Osteocyte (in vitro differentiated cells): Measurements from ENCODE around the gene SH3BGR. TPM values are rescaled to one million over a fixed set of nuclear protein-coding genes. Genes with fewer than 3 reads are reported as not detected.

Experiments
- DNase-seq: peaks from one replicate; pipeline ENCODE4 v3.0.0; 2021; ENCODE audit warnings: mixed read lengths; ENCODE audit not compliant: unreplicated experiment; ENCODE audit errors: extremely low spot score
- H3K27ac Mint-ChIP-seq: one replicate; pipeline ENCODE4 v1.8.0; 2021; ENCODE audit warnings: mild to moderate bottlenecking, mixed read lengths; ENCODE audit not compliant: unreplicated experiment
- H3K27me3 Mint-ChIP-seq: one replicate; pipeline ENCODE4 v1.8.0; 2021; ENCODE audit warnings: mixed read lengths; ENCODE audit not compliant: unreplicated experiment
- H3K36me3 Mint-ChIP-seq: one replicate; pipeline ENCODE4 v1.8.0; 2021; ENCODE audit warnings: mixed read lengths; ENCODE audit not compliant: unreplicated experiment
- H3K4me1 Mint-ChIP-seq: one replicate; pipeline ENCODE4 v1.8.0; 2021; ENCODE audit warnings: mixed read lengths; ENCODE audit not compliant: unreplicated experiment
- H3K4me3 Mint-ChIP-seq: one replicate; pipeline ENCODE4 v1.8.0; 2021; ENCODE audit warnings: mild to moderate bottlenecking, moderate library complexity, mixed read lengths; ENCODE audit not compliant: unreplicated experiment
- H3K9me3 Mint-ChIP-seq: one replicate; pipeline ENCODE4 v1.8.0; 2021; ENCODE audit warnings: mixed read lengths; ENCODE audit not compliant: unreplicated experiment
- total RNA-seq: library from RNA; stranded (reverse); gene quantifications from 2 replicates; pipeline ENCODE4 v1.2.1, GENCODE V29; 2021
- TF ChIP-seq, protein P1 (sequence below): fragments of 200-600 bp; sonication (generic); IDR thresholded peaks from 2 replicates; pipeline ENCODE4 v1.5.0; 2021; ENCODE audit warnings: antibody characterized with exemption, mild to moderate bottlenecking, moderate library complexity

SH3BGR gene
- total RNA-seq, 1 donor from 2014 or later, result 1.2 TPM

DNA sequence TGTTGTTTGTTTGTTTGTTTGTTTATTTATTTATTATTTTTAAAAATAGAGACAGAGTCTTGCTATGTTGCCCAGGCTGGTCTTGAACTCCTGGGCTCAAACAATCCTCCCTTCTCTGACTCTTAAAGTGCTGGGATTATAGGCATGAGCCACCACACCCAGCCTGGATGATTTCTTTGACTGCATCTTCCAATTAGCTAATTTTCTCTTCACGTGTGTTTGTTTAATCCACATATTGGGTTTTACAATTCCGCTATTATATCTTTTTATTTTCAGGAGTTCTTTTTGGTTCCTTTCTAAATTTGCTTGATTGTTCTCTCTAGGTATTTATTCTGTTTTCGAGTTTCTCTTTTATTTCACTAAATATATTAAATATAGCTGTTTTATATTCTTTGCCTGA lies 19.8 kb downstream of the SH3BGR start:
- TF ChIP-seq, protein P1, sequence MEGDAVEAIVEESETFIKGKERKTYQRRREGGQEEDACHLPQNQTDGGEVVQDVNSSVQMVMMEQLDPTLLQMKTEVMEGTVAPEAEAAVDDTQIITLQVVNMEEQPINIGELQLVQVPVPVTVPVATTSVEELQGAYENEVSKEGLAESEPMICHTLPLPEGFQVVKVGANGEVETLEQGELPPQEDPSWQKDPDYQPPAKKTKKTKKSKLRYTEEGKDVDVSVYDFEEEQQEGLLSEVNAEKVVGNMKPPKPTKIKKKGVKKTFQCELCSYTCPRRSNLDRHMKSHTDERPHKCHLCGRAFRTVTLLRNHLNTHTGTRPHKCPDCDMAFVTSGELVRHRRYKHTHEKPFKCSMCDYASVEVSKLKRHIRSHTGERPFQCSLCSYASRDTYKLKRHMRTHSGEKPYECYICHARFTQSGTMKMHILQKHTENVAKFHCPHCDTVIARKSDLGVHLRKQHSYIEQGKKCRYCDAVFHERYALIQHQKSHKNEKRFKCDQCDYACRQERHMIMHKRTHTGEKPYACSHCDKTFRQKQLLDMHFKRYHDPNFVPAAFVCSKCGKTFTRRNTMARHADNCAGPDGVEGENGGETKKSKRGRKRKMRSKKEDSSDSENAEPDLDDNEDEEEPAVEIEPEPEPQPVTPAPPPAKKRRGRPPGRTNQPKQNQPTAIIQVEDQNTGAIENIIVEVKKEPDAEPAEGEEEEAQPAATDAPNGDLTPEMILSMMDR, result no peak

DNA sequence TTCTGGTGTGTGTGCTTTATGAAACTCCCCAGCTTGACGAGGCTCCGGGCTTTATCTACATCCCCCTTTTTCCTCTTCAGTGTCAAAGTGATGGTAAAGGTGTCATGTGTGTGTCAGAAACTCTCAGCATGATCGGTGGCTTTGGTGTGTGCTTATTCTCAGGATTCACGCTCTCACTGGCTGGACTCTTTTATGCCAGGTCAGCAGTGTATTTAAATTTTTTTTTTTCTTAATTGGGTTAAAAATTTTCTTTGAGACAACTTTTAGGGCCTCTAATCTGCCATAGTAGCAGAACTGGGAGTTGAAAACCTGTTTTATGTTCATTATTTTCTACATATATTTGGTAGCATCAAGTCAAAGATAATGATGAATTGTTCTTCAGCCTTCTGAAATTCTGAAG lies 21.0 kb downstream of the SH3BGR start:
- no peaks in the 10 kb centered on the region for H3K4me1 Mint-ChIP-seq
- no peak overlapping the region for H3K27ac Mint-ChIP-seq
- peaks cover 25% of the 10 kb centered on the region for H3K27me3 Mint-ChIP-seq
- TF ChIP-seq, protein P1, result no peak
- no peaks in the 10 kb centered on the region for H3K9me3 Mint-ChIP-seq
- H3K4me3 Mint-ChIP-seq, result no peak overlapping the region
- no peak for DNase-seq
- no peaks in the 10 kb centered on the region for H3K36me3 Mint-ChIP-seq

More for the DNA sequence above, 19.8 kb downstream of the SH3BGR start:
- Mint-ChIP-seq H3K36me3 (no peaks in the 10 kb centered on the region), H3K4me3 (no peak overlapping the region), H3K4me1 (no peaks in the 10 kb centered on the region), H3K9me3 (no peaks in the 10 kb centered on the region), H3K27me3 (peaks cover 28% of the 10 kb centered on the region), H3K27ac (no peak overlapping the region)
- no peak for DNase-seq

DNA sequence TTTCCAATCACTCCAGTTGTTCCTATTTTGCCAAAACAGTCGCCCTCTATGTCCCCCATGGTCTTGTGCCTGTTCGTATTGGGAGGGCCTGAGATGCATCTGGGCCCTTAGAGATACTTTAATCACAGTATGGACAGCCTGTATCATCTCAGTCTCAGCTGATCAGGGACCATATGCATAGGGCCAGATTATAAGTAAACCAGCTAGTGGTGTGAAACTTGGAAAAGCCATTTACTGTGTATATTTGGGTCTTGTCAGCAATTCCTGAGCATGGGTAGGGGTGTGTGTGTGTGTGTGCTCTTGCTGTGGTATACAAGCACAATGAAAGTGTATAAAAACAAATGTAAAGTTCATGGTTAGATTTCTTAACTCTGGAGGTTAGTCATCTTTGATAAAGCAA lies 22.8 kb downstream of the SH3BGR start:
- TF ChIP-seq, protein P1, result no peak
- DNase-seq, result no peak
- Mint-ChIP-seq H3K36me3 (no peaks in the 10 kb centered on the region), H3K27ac (no peak overlapping the region), H3K4me3 (no peak overlapping the region), H3K9me3 (no peaks in the 10 kb centered on the region), H3K4me1 (peaks cover under 1% of the 10 kb centered on the region), H3K27me3 (peaks cover 18% of the 10 kb centered on the region)

DNA sequence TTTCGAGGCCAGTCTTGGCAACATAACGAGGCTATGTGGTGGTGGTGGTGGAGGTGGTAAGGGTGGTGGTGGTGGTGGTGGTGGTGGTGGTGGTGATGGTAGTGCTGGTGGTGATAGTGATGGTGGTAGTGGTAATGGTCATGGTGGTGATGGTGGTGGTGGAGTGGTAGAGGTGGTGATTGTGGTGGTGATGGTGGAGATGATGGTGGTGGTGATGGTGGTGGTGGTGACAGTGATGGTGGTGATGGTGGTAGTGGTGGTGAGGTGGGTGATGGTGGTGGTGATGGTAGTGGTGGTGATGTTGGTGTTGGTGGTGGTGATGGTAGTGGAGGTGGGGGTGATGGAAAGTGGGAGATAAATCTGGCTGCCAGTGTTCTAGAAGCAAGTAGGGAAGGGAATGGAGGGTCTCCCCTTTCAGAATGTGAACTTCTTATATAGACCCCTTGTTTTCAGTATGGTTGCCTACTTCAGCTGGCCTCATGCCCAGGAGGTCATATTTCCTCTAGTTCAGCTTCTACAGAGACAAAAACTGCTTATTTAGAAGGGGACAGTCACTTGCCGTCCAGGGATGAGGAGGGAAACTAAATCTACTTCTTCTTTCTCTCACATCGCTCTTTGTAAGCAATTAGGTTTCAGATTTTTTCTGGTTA lies 27.5 kb downstream of the SH3BGR start:
- Mint-ChIP-seq H3K27me3 (peaks cover 30% of the 10 kb centered on the region), H3K9me3 (no peaks in the 10 kb centered on the region), H3K4me1 (peaks cover 2% of the 10 kb centered on the region), H3K36me3 (no peaks in the 10 kb centered on the region), H3K4me3 (no peak overlapping the region), H3K27ac (no peak overlapping the region)
- no peak for DNase-seq
- TF ChIP-seq, protein P1, result no peak

DNA sequence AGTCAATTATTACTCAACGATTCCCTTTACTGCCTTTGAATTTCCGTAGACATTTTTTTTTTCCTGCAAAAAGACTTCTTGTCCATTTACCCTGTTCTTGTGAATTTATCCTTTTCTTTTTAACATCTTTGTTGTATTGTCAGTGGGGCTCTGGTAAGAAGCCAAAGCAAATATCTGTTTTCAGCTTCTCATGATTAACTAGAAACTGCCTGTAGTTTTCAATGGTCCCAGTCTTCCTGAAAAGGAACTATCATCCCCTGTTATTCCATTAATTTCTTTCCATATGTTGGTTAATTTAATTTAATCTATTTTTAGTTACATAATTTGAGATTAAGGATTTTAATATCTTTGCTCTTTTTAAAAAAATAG lies 28.0 kb downstream of the SH3BGR start:
- peaks cover 30% of the 10 kb centered on the region for H3K27me3 Mint-ChIP-seq
- no peaks in the 10 kb centered on the region for H3K9me3 Mint-ChIP-seq
- DNase-seq, result no peak
- H3K36me3 Mint-ChIP-seq, result no peaks in the 10 kb centered on the region
- H3K4me3 Mint-ChIP-seq, result no peak overlapping the region
- peaks cover 7% of the 10 kb centered on the region for H3K4me1 Mint-ChIP-seq
- TF ChIP-seq, protein P1, result no peak
- no peak overlapping the region for H3K27ac Mint-ChIP-seq
